LNCaP clone FGC (cell line): ENCODE measurements around the gene SKIC2.
"Not testable (repeated sequence)": the region's sequence is repeated elsewhere in the genome, so short reads cannot be mapped to it uniquely, and the experiment has no call there.

Experiments used
- DNase-seq: peaks from one replicate; pipeline ENCODE4 v3.0.0-alpha.2; 2011; ENCODE audit warnings: low read depth
- H3K4me3 ChIP-seq: 2 replicates; pipeline ENCODE4 v1.5.1; 2011; ENCODE audit warnings: mild to moderate bottlenecking, low read depth, low read length, control low read depth

Gene SKIC2

DNA sequence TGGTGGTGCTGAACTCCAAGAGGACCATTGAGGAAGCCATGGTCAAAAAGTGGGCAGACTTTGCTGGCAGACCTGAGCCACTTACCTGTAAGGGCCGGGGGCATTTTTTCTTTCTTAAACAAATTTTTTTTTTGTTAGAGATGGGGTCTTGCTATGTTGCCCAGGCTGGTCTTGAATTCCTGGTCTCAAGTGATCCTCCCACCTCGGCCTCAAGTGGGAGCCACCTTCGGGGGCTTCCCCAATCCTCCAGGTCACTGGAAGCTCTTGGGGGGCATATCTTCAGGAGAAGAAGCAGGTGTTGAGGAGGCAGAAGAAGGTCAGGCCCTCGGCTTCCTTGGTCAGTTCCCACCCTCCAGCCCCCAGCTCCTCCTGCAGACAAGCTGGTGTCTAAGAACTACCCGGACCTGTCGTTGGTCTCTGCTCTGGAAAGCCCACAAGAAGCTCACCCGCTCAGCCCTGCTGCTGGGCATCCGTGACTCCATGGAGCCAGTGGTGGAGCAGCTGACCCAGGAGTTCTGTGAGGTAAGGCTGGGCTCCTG lies 47.1 kb downstream of the SKIC2 start:
- not testable (repeated sequence) for DNase-seq, H3K4me3 ChIP-seq

GRCh38 chr6:32007086-32007485 lies 48.1 kb downstream of the SKIC2 start:
- not testable (repeated sequence) for DNase-seq, H3K4me3 ChIP-seq

DNA sequence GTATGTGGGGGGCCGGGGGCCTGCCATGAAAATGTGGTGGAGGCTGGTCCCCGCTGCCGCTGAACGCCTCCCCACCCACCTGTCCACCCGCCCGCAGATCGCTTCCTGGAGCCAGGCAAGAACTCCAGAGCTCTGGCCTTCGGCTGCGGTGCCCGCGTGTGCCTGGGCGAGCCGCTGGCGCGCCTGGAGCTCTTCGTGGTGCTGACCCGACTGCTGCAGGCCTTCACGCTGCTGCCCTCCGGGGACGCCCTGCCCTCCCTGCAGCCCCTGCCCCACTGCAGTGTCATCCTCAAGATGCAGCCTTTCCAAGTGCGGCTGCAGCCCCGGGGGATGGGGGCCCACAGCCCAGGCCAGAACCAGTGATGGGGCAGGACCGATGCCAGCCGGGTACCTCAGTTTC lies 49.1 kb downstream of the SKIC2 start:
- H3K4me3 ChIP-seq, DNase-seq: not testable (repeated sequence)

GRCh38 chr6:32008616-32009015 lies 49.6 kb downstream of the SKIC2 start:
- H3K4me3 ChIP-seq, DNase-seq: not testable (repeated sequence)

- not testable (repeated sequence) for H3K4me3 ChIP-seq, DNase-seq
Observed at GRCh38 chr6:32009537-32009936, 50.6 kb downstream of the SKIC2 start.

- not testable (repeated sequence) for DNase-seq, H3K4me3 ChIP-seq
Observed at GRCh38 chr6:32010856-32011530, 52.0 kb downstream of the SKIC2 start.

- H3K4me3 ChIP-seq, DNase-seq: not testable (repeated sequence)
Observed at GRCh38 chr6:32012941-32013617, 54.1 kb downstream of the SKIC2 start.

GRCh38 chr6:32013738-32014137 lies 54.8 kb downstream of the SKIC2 start:
- H3K4me3 ChIP-seq, DNase-seq: not testable (repeated sequence)

DNA sequence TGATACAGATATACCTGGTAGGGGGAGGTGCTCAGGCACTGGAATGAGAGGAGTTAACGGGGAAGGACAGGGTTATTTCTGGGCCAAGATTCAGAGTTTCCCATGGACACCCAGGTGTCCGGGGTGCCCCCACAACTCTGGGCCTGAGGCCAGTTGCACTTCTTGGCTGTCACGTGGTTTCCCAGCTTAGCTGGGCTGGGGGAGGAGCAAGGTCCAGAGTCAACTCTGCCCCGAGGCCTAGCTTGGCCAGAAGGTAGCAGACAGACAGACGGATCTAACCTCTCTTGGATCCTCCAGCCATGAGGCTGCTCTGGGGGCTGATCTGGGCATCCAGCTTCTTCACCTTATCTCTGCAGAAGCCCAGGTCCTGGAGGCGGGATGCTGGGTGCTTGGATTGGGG lies 55.6 kb downstream of the SKIC2 start, which contains the start of gene C4B:
Gene C4B (plus strand): TSS at position 249 of the 400 bp plus-strand sequence. CDS start 51 bp downstream, at position 300.
- DNase-seq, H3K4me3 ChIP-seq: not testable (repeated sequence)
